IPS DF 6.9 (cell line): ENCODE results near the gene CELF2.

ENCODE experiments used
- DNase-seq: peaks from one replicate; pipeline ENCODE4 v3.0.0-alpha.2; 2013; ENCODE audit warnings: low read depth, low spot score
- H3K27ac ChIP-seq: one replicate; pipeline ENCODE4 v1.5.1; 2013; ENCODE audit warnings: low read length, control low read depth
- H3K27me3 ChIP-seq: 2 replicates; pipeline ENCODE4 v1.6.1; 2013; ENCODE audit warnings: mild to moderate bottlenecking, low read length; ENCODE audit not compliant: control insufficient read depth, insufficient read depth
- H3K36me3 ChIP-seq: 2 replicates; pipeline ENCODE4 v1.6.1; 2013; ENCODE audit warnings: low read length; ENCODE audit not compliant: control insufficient read depth, insufficient read depth
- H3K4me1 ChIP-seq: 2 replicates; pipeline ENCODE4 v1.6.1; 2013; ENCODE audit warnings: low read length; ENCODE audit not compliant: control insufficient read depth, insufficient read depth
- H3K4me3 ChIP-seq: 2 replicates; pipeline ENCODE4 v1.5.1; 2013; ENCODE audit warnings: mild to moderate bottlenecking, low read length
- H3K9me3 ChIP-seq: 2 replicates; pipeline ENCODE4 v1.6.1; 2013; ENCODE audit warnings: low read length, inconsistent platforms; ENCODE audit not compliant: control insufficient read depth, insufficient read depth
- WGBS: extraction: QIAGEN DNeasy Blood & Tissue Kit; methylation state at CpG from one replicate; pipeline ENCODE4 v1.1.7; 2013; ENCODE audit warnings: mixed read lengths, missing lambda C conversion rate; ENCODE audit not compliant: insufficient read length, insufficient coverage; 5-methylcytosine and 5-hydroxymethylcytosine counted together

Gene CELF2

DNA sequence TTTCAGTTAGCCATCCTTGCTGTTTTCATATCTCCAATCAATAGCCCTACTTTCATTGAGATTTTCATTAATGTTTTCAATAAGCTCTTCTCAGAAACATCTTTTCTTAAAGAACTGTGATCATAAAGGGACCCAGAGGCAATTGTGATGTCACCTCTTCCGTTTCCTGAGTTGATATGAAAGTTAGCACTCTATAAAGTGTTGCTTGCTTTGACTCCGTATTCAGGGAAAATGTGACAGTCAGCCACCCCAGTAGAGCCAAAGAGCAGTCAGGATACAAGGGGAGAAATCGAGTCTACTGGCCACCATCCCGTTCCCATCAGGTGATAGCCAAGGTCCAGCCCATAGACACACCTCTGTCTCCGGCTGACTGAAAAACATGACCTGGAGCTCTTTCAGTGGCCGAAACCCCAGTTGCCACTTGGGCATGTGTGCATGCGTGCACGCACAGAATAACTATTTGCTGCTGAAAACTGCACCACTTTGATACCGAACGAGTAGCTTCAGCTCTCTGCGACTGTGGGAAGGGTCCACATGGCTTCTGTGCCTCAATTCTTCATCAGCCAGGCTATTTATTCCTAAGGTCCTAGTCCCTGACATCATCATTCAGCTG, 302.4 kb downstream of the CELF2 start:
- Histone ChIP-seq H3K9me3 (no peaks in the 10 kb centered on the region), H3K27ac (no peak overlapping the region), H3K4me1 (no peaks in the 10 kb centered on the region), H3K36me3 (no peaks in the 10 kb centered on the region; the same call in 1 of the 2 replicates), H3K27me3 (no peaks in the 10 kb centered on the region), H3K4me3 (no peak overlapping the region)
- WGBS = no CpG with 5 or more reads among the region's 11 CpGs
- DNase-seq = no peak

GRCh38 chr10:11320809-11321520, 303.3 kb downstream of the CELF2 start:
- no peaks in the 10 kb centered on the region for H3K4me1 ChIP-seq
- H3K4me3 ChIP-seq = no peak overlapping the region
- no CpG with 5 or more reads among the region's 17 CpGs for WGBS
- no peaks in the 10 kb centered on the region; the same call in 1 of the 2 replicates for H3K36me3 ChIP-seq
- H3K27me3 ChIP-seq = no peaks in the 10 kb centered on the region
- H3K9me3 ChIP-seq = no peaks in the 10 kb centered on the region
- no peak for DNase-seq
- no peak overlapping the region for H3K27ac ChIP-seq

DNA sequence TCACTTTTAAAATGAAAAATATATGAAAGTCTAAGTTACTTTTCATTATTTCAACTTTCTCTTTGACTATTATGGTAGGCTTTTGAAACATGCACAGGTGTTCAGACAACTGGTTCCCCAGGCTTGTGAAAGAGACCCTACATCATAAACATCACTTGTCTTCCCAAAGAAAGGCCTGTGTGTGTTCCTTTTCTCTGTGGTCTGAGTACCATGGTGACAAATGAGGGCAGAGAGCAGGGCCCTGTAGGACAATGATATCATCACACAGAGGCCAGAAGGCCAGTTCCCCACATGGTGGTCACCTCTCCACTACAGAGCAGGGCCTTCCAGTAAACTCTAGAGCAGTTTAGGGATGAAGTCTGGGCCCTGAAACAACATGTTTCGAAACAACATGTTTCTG, 305.0 kb downstream of the CELF2 start:
- DNase-seq = no peak

DNA sequence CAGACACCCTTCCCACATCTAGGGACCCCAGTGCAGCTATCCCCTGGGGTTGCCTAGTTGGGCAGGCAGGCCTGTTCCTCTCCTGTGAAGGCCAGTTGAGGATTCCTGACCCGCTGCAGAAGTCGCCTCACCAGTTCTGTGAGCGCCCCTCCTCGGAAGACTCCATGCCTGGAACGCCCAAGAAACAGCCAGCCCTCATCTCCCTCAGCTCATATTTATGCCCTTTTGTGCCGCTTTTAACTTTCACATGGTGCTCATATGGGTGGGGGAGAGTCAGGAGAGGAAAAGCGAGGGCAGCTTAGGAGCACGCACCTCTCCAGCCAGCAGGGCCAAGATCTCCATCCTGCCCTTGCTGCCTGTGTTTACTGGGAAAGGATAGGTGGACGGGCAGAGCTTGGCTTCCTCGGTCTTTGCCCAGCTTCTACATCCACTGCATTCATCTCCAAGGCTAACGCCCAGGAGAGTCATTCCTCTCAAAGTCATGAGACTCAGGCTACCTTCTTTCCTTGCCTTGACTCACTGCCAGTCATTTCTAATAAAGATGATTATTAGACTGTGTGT, 307.2 kb downstream of the CELF2 start:
- Histone ChIP-seq H3K36me3 (no peaks in the 10 kb centered on the region; the same call in 1 of the 2 replicates), H3K4me3 (no peak overlapping the region), H3K9me3 (no peaks in the 10 kb centered on the region), H3K27me3 (no peaks in the 10 kb centered on the region), H3K4me1 (0 out of 2 replicates have a peak, but pooled peaks cover 4% of the 10 kb centered on the region), H3K27ac (no peak overlapping the region)
- no CpG with 5 or more reads among the region's 11 CpGs for WGBS
- DNase-seq = no peak

More for the DNA sequence above, 305.0 kb downstream of the CELF2 start:
- WGBS = no CpG with 5 or more reads among the region's 1 CpG
- Histone ChIP-seq H3K4me3 (no peak overlapping the region), H3K27me3 (no peaks in the 10 kb centered on the region), H3K9me3 (no peaks in the 10 kb centered on the region), H3K4me1 (no peaks in the 10 kb centered on the region), H3K36me3 (no peaks in the 10 kb centered on the region; the same call in 1 of the 2 replicates), H3K27ac (no peak overlapping the region)

GRCh38 chr10:11325817-11326216, 308.1 kb downstream of the CELF2 start:
- no peaks in the 10 kb centered on the region for H3K27me3 ChIP-seq
- H3K4me1 ChIP-seq = 0 out of 2 replicates have a peak, but pooled peaks cover 4% of the 10 kb centered on the region
- WGBS = no CpG with 5 or more reads among the region's 2 CpGs
- DNase-seq = no peak
- H3K4me3 ChIP-seq = no peak overlapping the region
- no peaks in the 10 kb centered on the region for H3K9me3 ChIP-seq
- no peaks in the 10 kb centered on the region; the same call in 1 of the 2 replicates for H3K36me3 ChIP-seq
- H3K27ac ChIP-seq = no peak overlapping the region

- no peak overlapping the region for H3K27ac ChIP-seq
- no peaks in the 10 kb centered on the region; the same call in 1 of the 2 replicates for H3K36me3 ChIP-seq
- no peak overlapping the region for H3K4me3 ChIP-seq
- no peaks in the 10 kb centered on the region for H3K9me3 ChIP-seq
- no peak for DNase-seq
- 0 out of 2 replicates have a peak, but pooled peaks cover 4% of the 10 kb centered on the region for H3K4me1 ChIP-seq
- no CpG with 5 or more reads among the region's 12 CpGs for WGBS
- no peaks in the 10 kb centered on the region for H3K27me3 ChIP-seq
These were observed 308.6 kb downstream of the CELF2 start for GRCh38 chr10:11326241-11326640.

DNA sequence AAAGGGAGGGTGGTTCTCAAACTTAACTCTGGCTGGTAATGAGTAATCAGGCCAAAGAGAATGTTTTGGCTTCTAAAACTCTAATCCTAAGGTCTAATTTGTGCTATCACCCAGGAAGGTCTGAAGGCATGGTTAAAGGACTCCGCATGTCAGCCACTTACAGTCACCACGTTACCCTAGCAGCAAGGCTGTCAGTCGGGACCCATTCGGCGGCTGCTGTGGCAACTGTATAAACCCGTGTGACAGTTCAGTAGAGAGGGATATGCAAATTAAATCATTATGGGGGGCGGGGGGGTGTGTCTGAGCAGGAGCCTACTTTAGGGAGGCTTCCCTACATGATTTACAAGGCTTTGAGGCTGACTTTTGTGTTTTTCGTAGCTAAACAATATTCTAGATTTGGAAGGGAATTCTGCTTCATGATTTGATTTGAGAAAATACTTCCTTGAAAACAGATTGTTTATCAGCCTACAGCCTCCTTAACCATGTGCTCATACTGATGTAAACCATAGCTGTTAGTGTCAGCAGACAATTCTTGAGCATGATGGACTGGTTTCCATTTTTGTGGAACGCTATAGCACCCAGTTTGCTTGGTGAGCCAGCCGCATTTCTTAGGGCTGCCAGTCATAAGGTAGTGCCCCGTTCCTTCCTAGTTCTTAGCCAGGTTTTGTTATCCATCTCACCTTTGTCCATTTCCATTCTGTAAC, 309.4 kb downstream of the CELF2 start:
- no peaks in the 10 kb centered on the region for H3K9me3 ChIP-seq
- H3K4me3 ChIP-seq = no peak overlapping the region
- H3K27ac ChIP-seq = no peak overlapping the region
- H3K4me1 ChIP-seq = 0 out of 2 replicates have a peak, but pooled peaks cover 4% of the 10 kb centered on the region
- H3K36me3 ChIP-seq = no peaks in the 10 kb centered on the region
- DNase-seq = no peak
- H3K27me3 ChIP-seq = no peaks in the 10 kb centered on the region
- WGBS = no CpG with 5 or more reads among the region's 11 CpGs

DNA sequence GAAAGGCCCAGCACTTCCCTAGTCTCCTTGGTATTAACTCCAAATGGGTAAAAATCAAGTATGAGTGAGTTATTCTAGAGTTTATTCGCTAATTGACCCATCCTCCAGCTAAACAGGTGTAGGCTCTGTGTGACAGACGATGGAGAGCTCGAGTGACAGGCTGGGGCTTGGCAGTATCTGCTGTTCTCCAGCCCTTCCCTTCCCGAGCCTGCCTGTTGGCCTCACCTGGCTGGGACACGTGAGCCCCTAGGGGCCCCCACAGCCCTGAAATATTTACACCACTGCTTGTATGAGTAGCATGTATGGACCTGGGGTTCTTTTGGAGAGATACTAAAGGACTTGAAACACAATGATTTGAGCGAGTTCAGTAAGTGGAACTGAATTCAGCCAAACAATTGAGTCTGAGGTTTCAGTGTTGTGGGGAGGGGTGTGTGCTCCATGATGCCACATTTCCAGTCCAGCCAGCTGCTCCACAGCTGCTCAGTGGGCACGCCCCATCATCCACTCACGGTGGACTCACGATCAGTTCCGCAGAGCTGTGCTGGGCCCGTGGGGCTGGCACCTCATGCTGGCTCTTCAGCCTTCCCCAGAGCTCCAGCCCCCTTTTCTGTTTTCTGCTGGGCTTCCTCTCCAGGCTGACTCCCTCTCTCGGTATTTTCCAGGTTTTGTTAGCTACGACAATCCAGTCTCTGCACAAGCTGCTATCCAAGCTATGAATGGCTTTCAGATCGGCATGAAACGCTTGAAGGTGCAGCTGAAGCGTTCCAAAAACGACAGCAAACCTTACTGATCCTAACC, 310.8 kb downstream of the CELF2 start:
- no peak for DNase-seq
- no CpG with 5 or more reads among the region's 17 CpGs for WGBS
- Histone ChIP-seq H3K4me1 (0 out of 2 replicates have a peak, but pooled peaks cover 4% of the 10 kb centered on the region), H3K27ac (no peak overlapping the region), H3K9me3 (no peaks in the 10 kb centered on the region), H3K36me3 (no peaks in the 10 kb centered on the region), H3K4me3 (no peak overlapping the region), H3K27me3 (no peaks in the 10 kb centered on the region)

GRCh38 chr10:11329062-11329673, 311.5 kb downstream of the CELF2 start:
- 0 out of 2 replicates have a peak, but pooled peaks cover 4% of the 10 kb centered on the region for H3K4me1 ChIP-seq
- H3K27ac ChIP-seq = no peak overlapping the region
- WGBS = no CpG with 5 or more reads among the region's 12 CpGs

More at GRCh38 chr10:11329062-11329673, 311.5 kb downstream of the CELF2 start:
- Histone ChIP-seq H3K4me3 (no peak overlapping the region), H3K9me3 (no peaks in the 10 kb centered on the region), H3K36me3 (no peaks in the 10 kb centered on the region), H3K27me3 (no peaks in the 10 kb centered on the region)
- no peak for DNase-seq
